HPDE6-E6E7 (cell line): ENCODE results near the gene C1QTNF3.
"Not testable (repeated sequence)": the region's sequence is repeated elsewhere in the genome, so short reads cannot be mapped to it uniquely, and the experiment has no call there.

ENCODE experiments used
- DNase-seq: peaks from one replicate; pipeline ENCODE4 v3.0.0; 2011; ENCODE audit warnings: missing footprints; ENCODE audit errors: extremely low spot score

C1QTNF3 gene, protein sequence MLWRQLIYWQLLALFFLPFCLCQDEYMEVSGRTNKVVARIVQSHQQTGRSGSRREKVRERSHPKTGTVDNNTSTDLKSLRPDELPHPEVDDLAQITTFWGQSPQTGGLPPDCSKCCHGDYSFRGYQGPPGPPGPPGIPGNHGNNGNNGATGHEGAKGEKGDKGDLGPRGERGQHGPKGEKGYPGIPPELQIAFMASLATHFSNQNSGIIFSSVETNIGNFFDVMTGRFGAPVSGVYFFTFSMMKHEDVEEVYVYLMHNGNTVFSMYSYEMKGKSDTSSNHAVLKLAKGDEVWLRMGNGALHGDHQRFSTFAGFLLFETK

DNA sequence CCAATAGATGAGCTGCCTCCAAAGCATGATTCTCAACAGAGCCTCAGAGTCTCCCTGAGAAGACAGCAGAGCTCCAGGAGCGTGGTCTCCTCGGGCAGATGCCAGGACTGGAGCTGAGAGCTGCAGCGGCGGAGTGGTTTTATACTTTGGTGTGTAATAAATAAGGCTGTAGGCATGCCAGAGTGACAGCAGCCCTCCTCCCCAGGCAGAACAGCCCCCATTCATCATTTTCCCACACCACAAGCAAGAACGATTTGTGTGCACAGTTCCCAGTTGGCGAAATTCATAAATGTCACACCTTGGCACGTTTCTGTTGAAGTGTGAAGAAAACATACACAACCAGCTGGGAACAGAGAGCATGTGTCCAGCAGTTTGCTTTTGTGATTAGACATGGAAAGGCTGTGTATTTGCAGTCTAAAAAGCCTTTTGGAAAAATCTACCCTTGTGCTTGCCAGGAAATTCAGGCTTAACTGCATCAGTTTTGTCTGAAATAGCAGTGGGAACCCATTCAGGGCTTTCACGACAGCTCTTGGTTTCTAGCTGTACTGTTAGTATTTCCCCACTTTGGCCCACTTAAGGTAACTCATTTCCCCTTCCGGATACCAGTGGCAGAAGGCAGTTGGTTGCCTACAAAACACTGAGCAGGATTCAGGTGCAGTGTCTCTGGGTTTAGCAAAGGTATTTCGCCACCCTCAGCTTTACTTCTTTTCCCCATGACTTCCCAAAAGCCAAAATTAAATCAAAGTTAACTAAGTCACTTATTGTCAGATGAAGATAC is at the start of gene C1QTNF3:
C1QTNF3 (minus strand) TSS at position 115 of the 778 bp plus-strand sequence; CDS start at position 27, 88 bp downstream.
- no peak for DNase-seq

DNA sequence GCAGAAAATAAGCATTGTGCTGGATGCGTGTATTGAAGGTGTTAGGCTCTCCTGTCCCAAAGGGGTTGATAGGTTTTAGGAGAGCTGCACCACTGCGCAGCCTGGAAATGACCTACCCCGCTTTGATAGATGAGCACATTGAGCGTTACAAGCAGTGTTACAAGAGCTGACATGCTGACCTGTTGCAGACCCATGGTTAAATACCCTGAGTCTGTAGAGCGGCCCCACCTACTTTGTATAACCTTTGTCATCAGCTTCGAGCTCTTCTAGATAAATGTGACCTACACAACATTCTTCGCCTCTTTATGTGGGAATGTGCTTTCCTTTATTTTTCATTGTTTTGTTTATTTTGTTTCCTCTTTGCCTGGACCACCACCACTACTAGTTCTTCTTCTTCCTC is 48.0 kb upstream of the C1QTNF3 start:
- not testable (repeated sequence) for DNase-seq

DNA sequence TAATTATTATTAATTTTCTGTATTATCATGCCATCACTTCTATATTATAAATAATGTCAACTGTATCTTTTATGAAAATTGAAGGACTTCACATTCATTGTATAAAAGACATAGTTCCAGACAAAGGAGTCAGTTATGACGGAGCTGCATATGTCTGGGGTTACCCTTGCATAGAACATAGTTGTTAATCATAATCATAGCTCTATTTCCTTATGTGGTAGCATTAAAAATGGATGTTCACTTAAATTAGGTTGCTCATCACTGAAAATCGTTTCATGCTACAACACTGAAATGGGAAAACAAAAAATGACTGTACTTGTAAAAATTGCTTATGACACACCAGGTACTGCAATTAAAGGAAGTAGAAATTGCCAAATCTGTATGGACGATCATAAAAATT is 46.8 kb upstream of the C1QTNF3 start:
- not testable (repeated sequence) for DNase-seq

DNA sequence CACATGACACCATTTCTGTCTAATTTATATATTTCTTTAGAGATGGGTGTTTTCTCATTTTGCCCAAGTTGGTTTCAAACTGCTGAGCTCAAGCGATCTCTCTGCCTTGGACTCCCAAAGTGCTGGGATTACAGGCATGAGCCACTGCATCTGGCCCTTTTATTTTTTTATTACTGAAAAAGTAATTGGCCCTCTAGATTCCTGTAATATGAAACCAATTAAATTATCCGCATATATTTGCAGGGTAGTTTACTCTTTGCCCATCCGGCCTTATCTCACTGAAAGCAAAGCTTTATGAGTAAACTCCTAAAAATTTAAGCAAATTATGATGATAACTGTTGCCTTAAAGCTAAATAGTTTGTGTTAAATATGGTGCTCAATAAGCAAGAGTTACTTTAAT is 44.7 kb upstream of the C1QTNF3 start:
- not testable (repeated sequence) for DNase-seq

- DNase-seq, result not testable (repeated sequence)
Measured at GRCh38 chr5:34083898-34084297, 40.9 kb upstream of the C1QTNF3 start.

DNA sequence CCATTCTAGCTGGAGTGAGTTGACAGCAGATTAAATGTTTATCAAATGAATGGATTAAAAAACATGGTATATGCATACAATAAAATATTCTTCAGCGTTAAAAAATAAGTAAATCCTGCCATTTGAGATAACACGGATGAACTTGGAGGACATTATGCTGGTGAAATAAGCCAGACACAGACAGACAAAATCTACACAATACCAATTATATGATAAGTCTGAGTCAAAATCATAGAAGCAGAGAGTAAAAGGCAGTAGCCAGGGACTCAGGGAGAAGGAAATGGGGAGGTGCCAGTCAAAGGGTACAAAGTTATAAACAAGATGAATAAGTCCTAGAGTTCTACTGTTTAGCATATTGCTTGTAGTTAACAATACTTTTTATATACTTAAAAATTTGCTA is 36.5 kb upstream of the C1QTNF3 start:
- not testable (repeated sequence) for DNase-seq

GRCh38 chr5:34077636-34078035 is 34.6 kb upstream of the C1QTNF3 start:
- not testable (repeated sequence) for DNase-seq

DNA sequence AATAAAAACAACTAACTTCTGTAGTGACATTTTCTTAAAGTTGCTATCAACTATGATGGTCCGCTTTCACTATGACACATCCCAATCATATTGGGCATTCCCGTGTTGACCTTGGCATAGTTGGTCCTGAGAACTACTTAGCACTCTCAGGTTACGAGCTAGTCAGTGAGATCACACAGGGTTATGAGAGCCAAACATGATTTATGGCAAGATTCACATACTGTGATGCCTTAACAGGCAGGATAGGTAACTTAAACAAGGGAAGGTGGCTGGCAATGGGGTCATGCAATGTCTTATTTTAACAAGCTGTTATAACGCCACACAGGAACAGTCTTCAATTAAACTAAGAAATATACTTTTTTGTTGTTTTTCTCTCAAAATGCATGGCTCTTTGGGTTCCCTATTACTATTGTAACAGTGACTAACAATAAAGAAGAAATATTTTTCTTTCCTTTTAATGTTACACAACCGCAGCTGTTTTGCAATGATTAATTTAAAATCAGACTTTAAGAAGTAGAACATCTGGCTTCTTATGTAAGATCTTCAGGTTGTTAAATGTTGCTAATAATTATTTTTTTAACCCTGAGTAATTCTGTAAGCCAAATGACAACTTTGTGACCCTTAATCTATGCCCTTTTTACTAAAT is 33.8 kb upstream of the C1QTNF3 start:
- not testable (repeated sequence) for DNase-seq

DNA sequence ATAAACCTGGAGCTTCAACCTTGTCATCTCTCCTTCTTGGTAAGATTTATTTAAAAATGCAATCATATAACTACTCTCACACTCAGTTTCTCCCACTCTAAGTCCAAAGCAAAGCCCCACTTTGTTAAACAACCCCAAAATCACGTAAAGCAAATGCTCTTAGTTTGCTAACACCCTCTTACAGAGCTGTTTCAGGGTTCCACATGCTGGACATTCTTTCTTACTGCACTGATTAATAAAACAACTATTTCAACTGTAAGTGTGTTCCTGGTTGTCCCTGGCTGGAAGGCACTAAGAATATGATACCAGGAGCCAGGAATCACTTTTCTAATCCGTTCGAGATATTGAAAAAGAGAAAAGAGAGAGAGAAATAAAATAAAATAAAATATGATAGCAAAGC is 31.5 kb upstream of the C1QTNF3 start:
- DNase-seq, result not testable (repeated sequence)

DNA sequence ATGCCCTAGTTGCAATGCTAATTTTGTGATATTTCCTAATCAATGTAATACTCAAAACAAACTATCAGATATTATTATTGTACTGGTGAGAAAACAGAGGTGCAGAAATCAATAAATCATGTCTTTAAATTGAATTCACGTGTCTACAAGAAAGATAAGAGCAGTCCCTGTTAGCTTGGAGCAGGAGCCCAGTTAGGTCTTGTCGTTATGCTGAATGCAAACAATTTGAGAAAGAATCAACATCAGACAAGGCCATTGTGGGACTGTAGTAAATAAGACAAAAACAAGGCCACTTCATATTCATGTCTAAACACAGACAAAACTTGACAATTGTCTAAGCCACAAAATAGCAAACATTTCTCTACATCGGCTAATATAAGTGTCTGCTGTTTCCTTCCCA is 31.1 kb upstream of the C1QTNF3 start:
- not testable (repeated sequence) for DNase-seq

DNA sequence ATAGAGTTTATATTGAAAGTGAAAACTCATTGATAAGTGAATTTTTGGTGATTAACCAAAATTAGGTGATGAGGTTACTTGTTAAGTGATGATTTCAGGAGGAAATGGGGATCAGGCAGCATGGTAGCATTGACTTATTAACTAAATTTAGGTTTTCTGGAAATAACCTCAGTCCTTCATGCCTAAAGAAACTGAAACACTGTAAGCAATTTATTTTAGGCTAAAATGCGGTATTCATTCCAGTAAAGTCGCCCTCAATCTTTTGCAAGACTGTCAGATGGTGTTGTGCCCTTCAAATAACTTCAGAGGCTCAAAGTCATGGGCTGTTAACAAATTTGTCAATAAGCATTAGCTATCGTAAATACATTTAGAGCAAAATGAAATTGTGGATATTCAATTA is 27.6 kb upstream of the C1QTNF3 start:
- not testable (repeated sequence) for DNase-seq

DNA sequence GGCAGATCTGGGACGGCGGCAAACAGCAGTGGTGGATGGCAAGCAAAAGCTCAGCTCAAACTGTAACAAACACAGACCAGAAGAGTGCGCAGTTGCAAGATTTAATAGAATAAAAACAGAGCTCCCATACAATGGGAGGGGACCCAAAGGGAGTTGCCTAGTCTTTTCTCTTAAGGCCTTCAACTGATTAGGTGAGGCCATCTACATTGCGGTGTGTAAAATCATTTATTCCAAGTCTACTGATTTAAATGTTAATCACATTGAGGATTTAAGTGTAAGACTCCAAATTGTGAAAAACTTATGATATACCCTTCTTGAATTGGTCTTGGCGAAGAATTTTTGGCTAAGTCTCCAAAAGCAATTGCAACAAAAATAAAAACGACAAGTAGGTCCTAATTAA is 21.6 kb upstream of the C1QTNF3 start:
- DNase-seq, result no peak

- no peak for DNase-seq
Measured at GRCh38 chr5:34062419-34062818, 19.4 kb upstream of the C1QTNF3 start.

- no peak for DNase-seq
Measured at GRCh38 chr5:34061993-34062392, 19.0 kb upstream of the C1QTNF3 start.

- DNase-seq, result no peak
Measured at GRCh38 chr5:34059977-34060376, 17.0 kb upstream of the C1QTNF3 start.

DNA sequence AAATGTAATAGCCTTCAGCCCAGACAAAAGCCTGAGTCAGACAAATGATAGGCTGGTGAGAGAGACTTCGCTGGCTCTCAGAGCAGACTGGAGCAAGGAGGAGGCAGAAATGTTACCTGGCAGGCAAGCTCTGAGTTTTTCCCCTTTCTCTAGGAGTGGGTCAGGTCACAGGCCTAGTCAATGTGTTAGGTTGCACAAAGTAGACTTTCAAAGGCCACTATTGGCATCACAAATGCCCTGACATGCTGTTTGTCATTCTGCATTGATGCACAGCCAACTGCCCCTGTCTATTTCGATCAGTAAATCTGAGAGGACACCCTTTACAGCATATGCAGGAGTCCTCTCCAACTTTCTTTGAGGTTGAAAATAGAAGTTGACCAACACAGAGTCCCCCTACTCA is 15.5 kb upstream of the C1QTNF3 start:
- no peak for DNase-seq

DNA sequence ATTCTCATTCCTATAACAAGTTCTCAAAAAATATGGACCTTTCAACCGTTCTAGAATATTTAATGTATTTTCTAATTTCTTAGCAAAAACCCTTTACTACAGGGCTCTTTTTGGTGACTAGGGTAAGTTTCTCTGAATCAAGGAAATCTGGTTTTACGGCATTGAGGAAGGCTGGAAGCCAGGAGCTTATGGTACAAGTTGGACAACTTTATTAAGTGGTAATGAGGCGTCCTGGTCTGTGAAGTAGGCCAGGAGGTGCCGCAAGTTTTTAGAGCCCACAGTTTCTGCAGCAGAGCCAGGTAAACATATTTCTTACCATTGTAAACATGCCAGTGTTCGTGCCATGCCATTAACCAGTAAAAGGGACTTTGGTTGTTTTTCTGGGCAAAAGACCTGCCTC is 14.6 kb upstream of the C1QTNF3 start:
- DNase-seq, result no peak

DNA sequence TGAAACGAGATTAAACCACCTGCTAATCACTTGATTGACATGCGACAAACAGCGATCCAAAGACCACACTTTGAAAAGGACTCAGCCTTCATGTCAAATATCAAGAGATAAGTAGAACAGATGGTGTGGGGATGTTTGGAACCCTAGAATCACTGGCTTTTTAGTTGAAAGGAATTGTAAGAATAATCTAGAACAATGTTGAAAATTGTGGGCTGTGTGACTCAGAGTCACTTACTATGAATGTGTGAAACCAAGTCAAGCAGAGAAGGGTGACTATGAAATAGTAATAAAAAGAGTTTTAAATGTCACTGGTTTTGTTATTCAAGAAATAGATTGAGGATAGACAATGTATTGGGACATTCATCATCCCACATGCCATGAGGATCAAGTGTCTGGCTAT is 14.1 kb upstream of the C1QTNF3 start:
- no peak for DNase-seq

GRCh38 chr5:34055667-34056066 is 12.7 kb upstream of the C1QTNF3 start:
- DNase-seq, result no peak

DNA sequence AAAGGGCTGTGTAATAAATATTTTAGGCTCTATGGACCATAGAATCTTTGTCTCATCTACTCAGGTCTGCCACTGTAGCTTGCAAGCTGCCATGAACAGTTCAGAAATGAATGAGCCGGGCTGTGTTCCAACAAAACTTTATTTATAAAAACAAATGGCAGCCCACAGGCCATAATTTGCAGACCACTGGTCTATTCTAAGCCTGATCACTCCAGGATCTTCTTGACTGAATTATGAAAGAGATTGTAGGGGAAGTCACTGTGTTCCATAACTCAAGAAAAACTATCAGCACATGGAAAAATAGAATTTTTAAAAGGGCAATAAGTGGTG is 11.4 kb upstream of the C1QTNF3 start:
- no peak for DNase-seq

- DNase-seq, result no peak
Measured at GRCh38 chr5:34053571-34054399, 10.8 kb upstream of the C1QTNF3 start.

GRCh38 chr5:34053133-34053532 is 10.1 kb upstream of the C1QTNF3 start:
- no peak for DNase-seq
